GM23338 (cell line): ENCODE measurements around the gene DCUN1D2.

ENCODE experiments used
- TF ChIP-seq, protein P1 (sequence below), 2 experiments: fragments of 200-600 bp in 1 of 2; sonication (generic) in 1 of 2; conservative IDR thresholded peaks; 2 replicates each; pipeline versions ENCODE4 v1.5.1 to v1.6.1; 2016 to 2017; ENCODE audit warnings: antibody characterized with exemption in 2 of 2, low read depth in 2 of 2, mild to moderate bottlenecking in 2 of 2, moderate library complexity in 1 of 2
- TF ChIP-seq, protein P2 (sequence below): IDR thresholded peaks from one replicate; pipeline ENCODE4 v1.6.1; 2018; ENCODE audit warnings: antibody characterized with exemption; ENCODE audit not compliant: unreplicated experiment

DNA sequence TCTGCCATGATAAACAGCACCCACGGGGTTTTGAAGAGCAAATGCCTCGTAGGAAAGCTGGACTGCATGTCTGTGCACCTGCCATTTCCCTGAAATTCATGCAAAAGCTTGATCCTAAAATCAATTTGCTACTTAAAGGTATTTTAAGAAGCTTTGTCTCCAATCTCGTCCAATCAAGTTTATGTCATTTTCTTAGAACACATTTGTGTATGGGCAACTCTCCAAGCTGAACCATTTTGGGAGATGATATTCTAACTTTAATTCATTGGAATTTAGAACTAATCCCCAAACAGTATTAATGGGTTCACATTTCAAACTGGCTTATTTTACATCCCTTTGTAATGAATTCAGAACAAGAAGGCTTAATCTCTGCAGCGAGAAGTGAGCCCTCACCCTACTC, 38.0 kb downstream of the DCUN1D2 start:
- TF ChIP-seq, protein P1, sequence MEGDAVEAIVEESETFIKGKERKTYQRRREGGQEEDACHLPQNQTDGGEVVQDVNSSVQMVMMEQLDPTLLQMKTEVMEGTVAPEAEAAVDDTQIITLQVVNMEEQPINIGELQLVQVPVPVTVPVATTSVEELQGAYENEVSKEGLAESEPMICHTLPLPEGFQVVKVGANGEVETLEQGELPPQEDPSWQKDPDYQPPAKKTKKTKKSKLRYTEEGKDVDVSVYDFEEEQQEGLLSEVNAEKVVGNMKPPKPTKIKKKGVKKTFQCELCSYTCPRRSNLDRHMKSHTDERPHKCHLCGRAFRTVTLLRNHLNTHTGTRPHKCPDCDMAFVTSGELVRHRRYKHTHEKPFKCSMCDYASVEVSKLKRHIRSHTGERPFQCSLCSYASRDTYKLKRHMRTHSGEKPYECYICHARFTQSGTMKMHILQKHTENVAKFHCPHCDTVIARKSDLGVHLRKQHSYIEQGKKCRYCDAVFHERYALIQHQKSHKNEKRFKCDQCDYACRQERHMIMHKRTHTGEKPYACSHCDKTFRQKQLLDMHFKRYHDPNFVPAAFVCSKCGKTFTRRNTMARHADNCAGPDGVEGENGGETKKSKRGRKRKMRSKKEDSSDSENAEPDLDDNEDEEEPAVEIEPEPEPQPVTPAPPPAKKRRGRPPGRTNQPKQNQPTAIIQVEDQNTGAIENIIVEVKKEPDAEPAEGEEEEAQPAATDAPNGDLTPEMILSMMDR (conservative IDR thresholded peaks at IDR 0.05; ENCODE audit: low read depth in 2 of 2) = no peak
- TF ChIP-seq, protein P2, sequence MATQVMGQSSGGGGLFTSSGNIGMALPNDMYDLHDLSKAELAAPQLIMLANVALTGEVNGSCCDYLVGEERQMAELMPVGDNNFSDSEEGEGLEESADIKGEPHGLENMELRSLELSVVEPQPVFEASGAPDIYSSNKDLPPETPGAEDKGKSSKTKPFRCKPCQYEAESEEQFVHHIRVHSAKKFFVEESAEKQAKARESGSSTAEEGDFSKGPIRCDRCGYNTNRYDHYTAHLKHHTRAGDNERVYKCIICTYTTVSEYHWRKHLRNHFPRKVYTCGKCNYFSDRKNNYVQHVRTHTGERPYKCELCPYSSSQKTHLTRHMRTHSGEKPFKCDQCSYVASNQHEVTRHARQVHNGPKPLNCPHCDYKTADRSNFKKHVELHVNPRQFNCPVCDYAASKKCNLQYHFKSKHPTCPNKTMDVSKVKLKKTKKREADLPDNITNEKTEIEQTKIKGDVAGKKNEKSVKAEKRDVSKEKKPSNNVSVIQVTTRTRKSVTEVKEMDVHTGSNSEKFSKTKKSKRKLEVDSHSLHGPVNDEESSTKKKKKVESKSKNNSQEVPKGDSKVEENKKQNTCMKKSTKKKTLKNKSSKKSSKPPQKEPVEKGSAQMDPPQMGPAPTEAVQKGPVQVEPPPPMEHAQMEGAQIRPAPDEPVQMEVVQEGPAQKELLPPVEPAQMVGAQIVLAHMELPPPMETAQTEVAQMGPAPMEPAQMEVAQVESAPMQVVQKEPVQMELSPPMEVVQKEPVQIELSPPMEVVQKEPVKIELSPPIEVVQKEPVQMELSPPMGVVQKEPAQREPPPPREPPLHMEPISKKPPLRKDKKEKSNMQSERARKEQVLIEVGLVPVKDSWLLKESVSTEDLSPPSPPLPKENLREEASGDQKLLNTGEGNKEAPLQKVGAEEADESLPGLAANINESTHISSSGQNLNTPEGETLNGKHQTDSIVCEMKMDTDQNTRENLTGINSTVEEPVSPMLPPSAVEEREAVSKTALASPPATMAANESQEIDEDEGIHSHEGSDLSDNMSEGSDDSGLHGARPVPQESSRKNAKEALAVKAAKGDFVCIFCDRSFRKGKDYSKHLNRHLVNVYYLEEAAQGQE = no peak
